Panc1 (cell line): ENCODE data around the gene B4GALNT2.
"Not testable (repeated sequence)": the region's sequence is repeated elsewhere in the genome, so short reads cannot be mapped to it uniquely, and the experiment has no call there.

Experiments
- CTCF ChIP-seq: fragments of 450-650 bp; IDR thresholded peaks from 2 replicates; pipeline ENCODE4 v1.5.1; 2017; ENCODE audit warnings: mild to moderate bottlenecking
- REST ChIP-seq, 2 experiments: IDR thresholded peaks; 2 replicates each; pipeline ENCODE4 v1.6.1; 2011 to 2012; ENCODE audit warnings: low read depth in 2 of 2, control low read depth in 1 of 2, low read length in 1 of 2, mild to moderate bottlenecking in 1 of 2, moderate library complexity in 1 of 2; ENCODE audit not compliant: insufficient read depth in 1 of 2
- TCF7L2 ChIP-seq: IDR thresholded peaks from 2 replicates; pipeline ENCODE4 v1.6.1; 2011; ENCODE audit warnings: mild to moderate bottlenecking, low read depth, low read length, inconsistent platforms

- not testable (repeated sequence) for TF ChIP-seq CTCF; REST (IDR thresholded peaks at IDR 0.05; ENCODE audit: insufficient read depth in 1 of 2, low read depth in 2 of 2, low read length in 1 of 2); TCF7L2
These were observed 6.2 kb upstream of the B4GALNT2 start for GRCh38 chr17:49126183-49126859.
